Measurements from ENCODE around the gene RC3H1.
"Not testable (repeated sequence)": the region's sequence is repeated elsewhere in the genome, so short reads cannot be mapped to it uniquely, and the experiment has no call there.

DNA sequence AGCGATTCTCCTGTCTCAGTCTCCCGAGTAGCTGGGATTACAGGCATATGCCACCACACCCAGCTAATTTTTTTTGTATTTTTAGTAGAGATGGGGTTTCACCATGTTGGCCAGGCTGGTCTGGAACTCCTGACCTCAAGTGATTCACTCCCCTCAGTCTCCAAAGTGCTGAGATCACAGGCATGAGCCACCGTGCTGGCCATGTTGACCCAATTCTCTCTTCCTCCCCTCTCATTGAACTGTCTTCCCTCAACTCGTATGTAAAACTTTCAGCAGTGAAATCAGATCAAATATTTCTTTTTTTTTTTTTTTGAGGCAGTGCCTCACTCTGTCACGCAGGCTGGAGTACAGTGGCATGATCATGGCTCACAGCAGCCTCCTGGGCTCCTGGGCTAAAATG is 20.4 kb upstream of the RC3H1 start:
- TF ChIP-seq, protein P1, sequence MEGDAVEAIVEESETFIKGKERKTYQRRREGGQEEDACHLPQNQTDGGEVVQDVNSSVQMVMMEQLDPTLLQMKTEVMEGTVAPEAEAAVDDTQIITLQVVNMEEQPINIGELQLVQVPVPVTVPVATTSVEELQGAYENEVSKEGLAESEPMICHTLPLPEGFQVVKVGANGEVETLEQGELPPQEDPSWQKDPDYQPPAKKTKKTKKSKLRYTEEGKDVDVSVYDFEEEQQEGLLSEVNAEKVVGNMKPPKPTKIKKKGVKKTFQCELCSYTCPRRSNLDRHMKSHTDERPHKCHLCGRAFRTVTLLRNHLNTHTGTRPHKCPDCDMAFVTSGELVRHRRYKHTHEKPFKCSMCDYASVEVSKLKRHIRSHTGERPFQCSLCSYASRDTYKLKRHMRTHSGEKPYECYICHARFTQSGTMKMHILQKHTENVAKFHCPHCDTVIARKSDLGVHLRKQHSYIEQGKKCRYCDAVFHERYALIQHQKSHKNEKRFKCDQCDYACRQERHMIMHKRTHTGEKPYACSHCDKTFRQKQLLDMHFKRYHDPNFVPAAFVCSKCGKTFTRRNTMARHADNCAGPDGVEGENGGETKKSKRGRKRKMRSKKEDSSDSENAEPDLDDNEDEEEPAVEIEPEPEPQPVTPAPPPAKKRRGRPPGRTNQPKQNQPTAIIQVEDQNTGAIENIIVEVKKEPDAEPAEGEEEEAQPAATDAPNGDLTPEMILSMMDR (conservative IDR thresholded peaks at IDR 0.05; ENCODE audit: low read depth in 2 of 2), result not testable (repeated sequence)
- TF ChIP-seq POLR2AphosphoS5 (IDR thresholded peaks at IDR 0.05; ENCODE audit: low read depth); ZNF114 (CRISPR knock-in tag; IDR thresholded peaks at IDR 0.05); EZH2phosphoT487 (IDR thresholded peaks at IDR 0.05; ENCODE audit: unreplicated experiment): not testable (repeated sequence)

Measured in GM23338 (cell line).